GM12865 (cell line): ENCODE results near the gene NPTN.
"Not testable (repeated sequence)": the region's sequence is repeated elsewhere in the genome, so short reads cannot be mapped to it uniquely, and the experiment has no call there.

ENCODE experiments used
- DNase-seq: peaks from one replicate; pipeline ENCODE4 v3.0.0; 2010; ENCODE audit warnings: low read depth
- H3K4me3 ChIP-seq: 2 replicates; pipeline ENCODE4 v1.5.1; 2011; ENCODE audit warnings: mild to moderate bottlenecking, low read depth, low read length, control low read depth
- CTCF ChIP-seq: IDR thresholded peaks from 2 replicates; pipeline ENCODE4 v1.5.1; 2011; ENCODE audit warnings: low read length, control low read depth, low read depth, inconsistent platforms; ENCODE audit not compliant: insufficient read depth; ENCODE audit errors: missing control alignments

The NPTN gene

GRCh38 chr15:73567020-73567419, 66.2 kb downstream of the NPTN start:
- no peak for TF ChIP-seq CTCF
- H3K4me3 ChIP-seq = no peak overlapping the region
- no peak for DNase-seq

DNA sequence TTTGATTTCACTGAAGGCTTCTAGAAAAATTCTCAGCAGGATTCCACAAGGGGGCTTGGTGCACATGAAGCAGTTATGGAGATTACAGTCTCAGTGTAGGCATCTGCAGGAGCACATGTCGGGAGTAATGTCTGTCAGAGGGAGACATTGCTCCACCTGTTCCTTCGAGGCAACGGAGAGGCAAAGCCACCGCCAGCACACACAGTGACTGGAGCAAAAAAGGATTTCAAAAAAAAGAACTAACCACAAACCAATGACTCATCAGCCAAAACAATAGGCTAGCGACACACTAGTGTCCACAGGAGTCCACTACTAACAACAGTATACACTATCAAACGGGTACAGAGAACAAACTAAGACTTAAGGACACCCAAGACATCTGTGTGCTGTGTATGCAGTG, 68.9 kb downstream of the NPTN start:
- no peak for TF ChIP-seq CTCF
- no peak for DNase-seq

DNA sequence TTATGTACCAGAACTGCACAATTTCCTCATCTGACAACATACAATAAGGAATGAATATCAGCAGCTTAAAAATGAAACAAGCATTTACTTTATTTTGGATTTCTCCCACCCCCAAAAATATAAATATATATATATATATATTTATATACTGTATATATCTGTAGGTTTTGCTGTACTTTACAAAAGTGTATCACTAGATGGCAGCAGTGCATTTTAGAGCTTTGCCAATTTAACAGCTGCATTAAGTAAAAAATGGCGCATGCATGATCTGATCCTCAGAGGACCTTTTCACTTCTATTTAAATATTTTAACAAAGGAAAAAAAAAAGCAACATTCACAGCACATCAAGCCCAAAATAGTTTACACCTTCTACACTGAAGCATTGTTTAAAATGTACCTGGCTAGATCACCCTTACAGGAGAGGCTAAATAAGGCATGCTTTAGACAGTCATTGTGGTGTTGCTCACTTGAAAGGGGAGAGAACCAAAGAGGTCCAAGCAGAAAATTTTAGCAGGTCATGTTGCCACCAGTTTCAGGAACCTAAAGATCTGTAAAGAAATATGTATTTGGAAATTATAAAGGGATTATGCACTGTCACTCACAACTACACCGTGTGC, 72.6 kb downstream of the NPTN start:
- DNase-seq = peak; percentile 73
- H3K4me3 ChIP-seq = no peak overlapping the region
- peak; percentile 29 for TF ChIP-seq CTCF

More for the DNA sequence above, 68.9 kb downstream of the NPTN start:
- no peak overlapping the region for H3K4me3 ChIP-seq

- H3K4me3 ChIP-seq = no peak overlapping the region
- TF ChIP-seq CTCF = no peak
- DNase-seq = no peak
These were observed 74.7 kb downstream of the NPTN start for GRCh38 chr15:73558529-73558928.

- TF ChIP-seq CTCF = no peak
- no peak for DNase-seq
- no peak overlapping the region for H3K4me3 ChIP-seq
These were observed 78.1 kb downstream of the NPTN start for GRCh38 chr15:73555080-73555479.

- H3K4me3 ChIP-seq = no peak overlapping the region
- no peak for DNase-seq
- no peak for TF ChIP-seq CTCF
These were observed 83.0 kb downstream of the NPTN start for GRCh38 chr15:73550190-73550589.

GRCh38 chr15:73548925-73549324, 84.3 kb downstream of the NPTN start:
- not testable (repeated sequence) for DNase-seq, H3K4me3 ChIP-seq
